HepG2 (cell line): Measurements from ENCODE around the gene EPHA2. TPM values are rescaled to one million over a fixed set of nuclear protein-coding genes. Genes with fewer than 3 reads are reported as not detected.

Source experiments
- ATAC-seq: fragments of 200-7000 bp; cut with Tn5 transposase; 3 replicates; pipeline ENCODE4 v1.9.1; 2020; ENCODE audit warnings: mild to moderate bottlenecking, moderate library complexity
- BruUV-seq: library from RNA; stranded (reverse); fragments of 400-500 nt; replicated peaks from 2 replicates; lab custom pipeline; 2021; lab: Mats Ljungman, UMichigan
- CTCF ChIA-PET: fragments of 300-600 bp; formaldehyde crosslinking; extraction: SDS; loops from one replicate; lab custom pipeline; 2021; ENCODE audit warnings: low total read pairs, inconsistent platforms, low intra/inter-chr PET ratio; lab: Yijun Ruan, JAX
- POLR2A ChIA-PET: fragments of 350-600 bp; sonication (Branson Sonifier 250); formaldehyde crosslinking; loops from one replicate; lab custom pipeline; 2020; ENCODE audit warnings: antibody characterized with exemption, inconsistent platforms; lab: Yijun Ruan, JAX
- DNase-seq: peaks from one replicate; pipeline ENCODE4 v3.0.0-alpha.2; 2015; ENCODE audit warnings: low spot score
- FAIRE-seq: peaks from 3 replicates; lab custom pipeline; 2011; peaks lifted over from hg19 to GRCh38; lab: Jason Lieb, UNC
- H2AFZ ChIP-seq: one replicate; pipeline ENCODE4 v1.6.1; 2011; ENCODE audit warnings: low read length, inconsistent platforms
- H3K27ac ChIP-seq: fragments of 300-600 bp; 3 replicates; pipeline ENCODE4 v1.8.0; 2011; ENCODE audit warnings: mixed run types, mild to moderate bottlenecking, mixed read lengths, low read length, inconsistent platforms; ENCODE audit not compliant: insufficient read depth; ENCODE audit errors: extremely low read length
- H3K27me3 ChIP-seq, 2 experiments: fragments of 200-600 bp in 1 of 2; 2 replicates in 1 of 2; 3 replicates in 1 of 2; pipeline versions ENCODE4 v1.6.0 to v1.8.0; 2011; ENCODE audit warnings: low read length in 2 of 2, mild to moderate bottlenecking in 2 of 2, moderate library complexity in 2 of 2, inconsistent platforms in 1 of 2; ENCODE audit not compliant: insufficient read depth in 2 of 2, control insufficient read depth in 1 of 2
- H3K36me3 ChIP-seq, 2 experiments: fragments of 200-600 bp in 1 of 2; replicated peaks in 1 of 2; 2 replicates in 1 of 2; 3 replicates in 1 of 2; pipeline versions ENCODE4 v1.5.1 to v1.8.0; 2011; ENCODE audit warnings: low read length in 2 of 2, inconsistent platforms in 1 of 2; ENCODE audit not compliant: insufficient read depth in 2 of 2, control insufficient read depth in 1 of 2
- H3K4me1 ChIP-seq: 2 replicates; pipeline ENCODE4 v1.5.1; 2012; ENCODE audit warnings: low read length, inconsistent platforms; ENCODE audit not compliant: insufficient read depth
- H3K4me2 ChIP-seq: 2 replicates; pipeline ENCODE4 v1.6.0; 2011; ENCODE audit warnings: low read depth, low read length, inconsistent platforms
- H3K4me3 ChIP-seq, 3 experiments: fragments of 200-600 bp in 1 of 3; sonication (generic), shearing (Covaris generic) in 1 of 3; replicated peaks in 1 of 3; 2 replicates each; pipeline ENCODE4 v1.5.1; 2011 to 2016; ENCODE audit warnings: low read length in 3 of 3, inconsistent platforms in 2 of 3, low read depth in 2 of 3, mild to moderate bottlenecking in 2 of 3, control low read depth in 1 of 3, mixed read lengths in 1 of 3; ENCODE audit not compliant: insufficient read depth in 1 of 3
- H3K79me2 ChIP-seq: one replicate; pipeline ENCODE4 v1.6.1; 2011; ENCODE audit warnings: low read length, inconsistent platforms; ENCODE audit not compliant: insufficient read depth
- H3K9ac ChIP-seq: 2 replicates; pipeline ENCODE4 v1.6.0; 2011; ENCODE audit warnings: mild to moderate bottlenecking, low read depth, low read length, inconsistent platforms; ENCODE audit not compliant: insufficient read depth
- H3K9me3 ChIP-seq: 2 replicates; pipeline ENCODE4 v1.5.1; 2012; ENCODE audit warnings: mild to moderate bottlenecking, low read length
- H4K20me1 ChIP-seq: 2 replicates; pipeline ENCODE4 v1.6.0; 2011; ENCODE audit warnings: inconsistent platforms, mild to moderate bottlenecking, low read length, moderate library complexity; ENCODE audit not compliant: insufficient read depth
- DMTF1 ChIP-seq: sonication (generic); formaldehyde crosslinking; IDR thresholded peaks from 2 replicates; pipeline ENCODE4 v1.4.0; 2020; ENCODE audit warnings: mild to moderate bottlenecking, missing genetic modification reagents
- FOXP4 ChIP-seq: sonication (generic); formaldehyde crosslinking; IDR thresholded peaks from 2 replicates; pipeline ENCODE4 v1.4.0; 2020; ENCODE audit warnings: missing genetic modification reagents
- HNRNPL ChIP-seq: fragments of 200-400 bp; formaldehyde crosslinking; IDR thresholded peaks from 2 replicates; pipeline ENCODE4 v1.6.1; 2017; ENCODE audit warnings: mild to moderate bottlenecking, low read depth, low read length
- PATZ1 ChIP-seq: sonication (generic); formaldehyde crosslinking; IDR thresholded peaks from 2 replicates; pipeline ENCODE4 v1.4.0; 2020; ENCODE audit warnings: missing genetic modification reagents
- SALL1 ChIP-seq: sonication (generic); formaldehyde crosslinking; IDR thresholded peaks from 2 replicates; pipeline ENCODE4 v1.8.0; 2022; ENCODE audit warnings: mild to moderate bottlenecking, missing genetic modification reagents
- SKIL ChIP-seq: sonication (generic); formaldehyde crosslinking; IDR thresholded peaks from 2 replicates; pipeline ENCODE4 v1.8.0; 2022; ENCODE audit warnings: missing genetic modification reagents, mild to moderate bottlenecking, moderate library complexity, borderline replicate concordance
- SMAD1 ChIP-seq: sonication (generic); formaldehyde crosslinking; IDR thresholded peaks from 2 replicates; pipeline ENCODE4 v1.4.0; 2020; ENCODE audit warnings: missing genetic modification reagents, low read depth, mild to moderate bottlenecking, borderline replicate concordance
- SPEN ChIP-seq: sonication (generic); formaldehyde crosslinking; IDR thresholded peaks from 2 replicates; pipeline ENCODE4 v1.5.1; 2020; ENCODE audit warnings: low read depth, mild to moderate bottlenecking, missing genetic modification reagents
- ZNF639 ChIP-seq: conservative IDR thresholded peaks from 2 replicates; pipeline ENCODE4 v1.6.1; 2018; ENCODE audit warnings: missing genetic modification reagents
- ZSCAN9 ChIP-seq: IDR thresholded peaks from 2 replicates; pipeline ENCODE4 v1.6.1; 2016; ENCODE audit warnings: borderline replicate concordance
- WGBS: methylation state at CpG from one replicate; pipeline ENCODE4 v1.1.6; 2017; ENCODE audit warnings: low lambda C conversion rate; 5-methylcytosine and 5-hydroxymethylcytosine counted together
- in situ Hi-C: cut with HindIII; loops from 2 replicates; pipeline ENCODE4 v1.10.0; 2017; ENCODE audit warnings: low pct_unique_long_range_greater_than_20kb; ENCODE audit not compliant: extremely low pct_ligation_motif_present
- intact Hi-C: fragments of 100-400 bp; cut with micrococcal nuclease; formaldehyde crosslinking; loops from one replicate; pipeline ENCODE4 v1.10.0; 2022; ENCODE audit not compliant: unreplicated experiment
- polyA plus RNA-seq, 8 experiments: library from polyadenylated mRNA; depleted of rRNA in 3 of 8; stranded (reverse) in 7 of 8; unstranded in 1 of 8; fragments of >200 nt; fragmentation: Illumina TruSeq in 4 of 8; extraction: Trizol in 4 of 8; gene quantifications; 2 replicates each; pipeline versions ENCODE4 v1.2.1 to v1.2.3, GENCODE V29; 2011 to 2016; ENCODE audit warnings: low read depth in 4 of 8, missing spikeins in 1 of 8, mixed read lengths in 1 of 8; ENCODE audit not compliant: insufficient read depth in 1 of 8
- total RNA-seq, 5 experiments: library from RNA; depleted of rRNA; stranded (reverse); fragments of >200 nt; fragmentation: Illumina TruSeq; extraction: Trizol; gene quantifications; 2 replicates each; pipeline ENCODE4 v1.2.3, GENCODE V29; 2016; ENCODE audit warnings: low read depth in 1 of 5

EPHA2 gene
- total and polyA plus RNA-seq, 2 of the 13 experiments (the other 11 are each of a cell fraction or from before 2014, with no cell fraction given), result 33.6 to 53.6 TPM

- TF ChIP-seq PATZ1 (CRISPR knock-in tag) (no peak), HNRNPL (0 out of 2 replicates have a peak, but pooled peaks have one; percentile 10), ZSCAN9 (CRISPR knock-in tag) (no peak), DMTF1 (no peak)
Measured at GRCh38 chr1:16119926-16120325, 35.9 kb downstream of the EPHA2 start (continued).

- BruUV-seq, result no TSS peak
- no peaks in the 10 kb centered on the region for H3K9me3 ChIP-seq
- in situ Hi-C loops, result loop anchor here (5.0 kb wide), 1 partner anchor 37 kb away; no protein-coding TSS in a partner anchor
- FAIRE-seq, result no peak
- H3K79me2 ChIP-seq, result no peaks in the 10 kb centered on the region
- no peak overlapping the region for H3K9ac ChIP-seq
- DNase-seq, result no peak
- 33% methylated on average over 3 of the region's 6 CpGs for WGBS
- H3K4me2 ChIP-seq, result peak overlapping the region; percentile 51
- peaks cover 14% of the 10 kb centered on the region; the same call in 1 of the 2 replicates for H4K20me1 ChIP-seq
- peaks cover 89% of the 10 kb centered on the region for H3K4me1 ChIP-seq
- POLR2A ChIA-PET, result interaction anchor here (0.8 kb wide), 1 partner anchor 35 kb away, joined by 4 read pairs; no protein-coding TSS in a partner anchor
- H3K27ac ChIP-seq, result no peak overlapping the region
- H2AFZ ChIP-seq, result no peak overlapping the region
- peak overlapping the region in 1 of 3 experiments; percentile 14; a peak in 1 of 6 replicates for H3K4me3 ChIP-seq
- peak; percentile 18 for ATAC-seq
- CTCF ChIA-PET, result no interaction called here
- peaks cover 0 to 3% of the 10 kb centered on the region in 2 experiments; a peak in 1 of 5 replicates for H3K27me3 ChIP-seq
- intact Hi-C loops, result no loop called here
- H3K36me3 ChIP-seq, result peaks cover 2% of the 10 kb centered on the region in 2 experiments; a peak in 2 of 5 replicates
- TF ChIP-seq SKIL (CRISPR knock-in tag) (no peak), SPEN (CRISPR knock-in tag) (no peak), ZNF639 (no peak), SMAD1 (CRISPR knock-in tag) (no peak), SALL1 (CRISPR knock-in tag) (no peak), FOXP4 (0 out of 2 replicates have a peak, but pooled peaks have one; percentile 26)
Measured at GRCh38 chr1:16119504-16119903, 36.4 kb downstream of the EPHA2 start.
